ENCODE results near the gene USP35. TPM values are rescaled to one million over a fixed set of nuclear protein-coding genes. Genes with fewer than 3 reads are reported as not detected.

Gene USP35
- total and polyA plus RNA-seq, 4 donors = 4.9 to 9.6 (median 5.6) TPM

- H3K4me1 ChIP-seq (ENCODE audit: control insufficient read depth in 5 of 5, insufficient read depth in 5 of 5, low read length in 5 of 5) = peaks cover 0 to 7% (median 0%) of the 10 kb centered on the region in 5 donors
- H3K4me3 ChIP-seq = no peak overlapping the region
- H3K27me3 ChIP-seq (ENCODE audit: control insufficient read depth in 3 of 3, insufficient read depth in 3 of 3, low read length in 2 of 3) = no peaks in the 10 kb centered on the region
- TF ChIP-seq CTCF (IDR thresholded peaks at IDR 0.05; ENCODE audit: control extremely low read depth, extremely low read depth) = no peak
- ATAC-seq (ENCODE audit: insufficient read depth, low FRiP score) = no peak
- DNase-seq = no peak
- H3K9ac ChIP-seq (ENCODE audit: insufficient read depth in 1 of 2, low read length in 2 of 2) = no peak overlapping the region
- no peaks in the 10 kb centered on the region for H3K9me3 ChIP-seq (ENCODE audit: control insufficient read depth in 4 of 4, insufficient read depth in 3 of 4, low read length in 3 of 4)
- H3K27ac ChIP-seq (ENCODE audit: low read depth in 1 of 2, low read length in 1 of 2) = no peak overlapping the region
- H3K36me3 ChIP-seq (ENCODE audit: control insufficient read depth in 4 of 4, insufficient read depth in 4 of 4, low read length in 4 of 4) = no peaks in the 10 kb centered on the region
- WGBS, 2 donors = 55 to 60% methylated on average over 6 of the region's 6 CpGs
Measured at GRCh38 chr11:78156127-78156844, 32.4 kb upstream of the USP35 start.

- TF ChIP-seq CTCF (IDR thresholded peaks at IDR 0.05; ENCODE audit: control extremely low read depth, extremely low read depth) = no peak
- H3K4me1 ChIP-seq (ENCODE audit: control insufficient read depth in 5 of 5, insufficient read depth in 5 of 5, low read length in 5 of 5) = peaks cover 0 to 8% (median 6%) of the 10 kb centered on the region in 5 donors
- H3K4me3 ChIP-seq = no peak overlapping the region
- DNase-seq (peak in 2 of 3 donors; percentile 25 to 53), ATAC-seq (ENCODE audit: insufficient read depth, low FRiP score) (no peak)
- H3K36me3 ChIP-seq (ENCODE audit: control insufficient read depth in 4 of 4, insufficient read depth in 4 of 4, low read length in 4 of 4) = no peaks in the 10 kb centered on the region
- no peak overlapping the region for H3K9ac ChIP-seq (ENCODE audit: insufficient read depth in 1 of 2, low read length in 2 of 2)
- peak overlapping the region in 1 of 2 donors; percentile 17 for H3K27ac ChIP-seq (ENCODE audit: low read depth in 1 of 2, low read length in 1 of 2)
- H3K9me3 ChIP-seq (ENCODE audit: control insufficient read depth in 4 of 4, insufficient read depth in 3 of 4, low read length in 3 of 4) = no peaks in the 10 kb centered on the region
- no peaks in the 10 kb centered on the region for H3K27me3 ChIP-seq (ENCODE audit: control insufficient read depth in 3 of 3, insufficient read depth in 3 of 3, low read length in 2 of 3)
- 64 to 75% methylated on average over 6 of the region's 6 CpGs for WGBS, 2 donors
Measured at GRCh38 chr11:78158987-78159652, 29.6 kb upstream of the USP35 start.

GRCh38 chr11:78160557-78160956, 28.2 kb upstream of the USP35 start:
- no peak overlapping the region for H3K4me3 ChIP-seq
- H3K27me3 ChIP-seq (ENCODE audit: control insufficient read depth in 3 of 3, insufficient read depth in 3 of 3, low read length in 2 of 3) = no peaks in the 10 kb centered on the region
- H3K36me3 ChIP-seq (ENCODE audit: control insufficient read depth in 4 of 4, insufficient read depth in 4 of 4, low read length in 4 of 4) = no peaks in the 10 kb centered on the region
- H3K9ac ChIP-seq (ENCODE audit: insufficient read depth in 1 of 2, low read length in 2 of 2) = no peak overlapping the region
- no peak for TF ChIP-seq CTCF (IDR thresholded peaks at IDR 0.05; ENCODE audit: control extremely low read depth, extremely low read depth)
- 94 to 97% methylated on average over 1 of the region's 1 CpG for WGBS, 2 donors
- H3K9me3 ChIP-seq (ENCODE audit: control insufficient read depth in 4 of 4, insufficient read depth in 3 of 4, low read length in 3 of 4) = no peaks in the 10 kb centered on the region
- H3K27ac ChIP-seq (ENCODE audit: low read depth in 1 of 2, low read length in 1 of 2) = no peak overlapping the region
- peaks cover 0 to 8% (median 6%) of the 10 kb centered on the region in 5 donors for H3K4me1 ChIP-seq (ENCODE audit: control insufficient read depth in 5 of 5, insufficient read depth in 5 of 5, low read length in 5 of 5)
- no peak for ATAC-seq (ENCODE audit: insufficient read depth, low FRiP score)
- DNase-seq = no peak

Data from lung (tissue), 12 donors.